ENCODE results near the gene MTFMT.
A peak's percentile ranks its signal among the peaks of the same experiment; 100 is the strongest.

Gene MTFMT

GRCh38 chr15:64987136-64987535, 42.3 kb downstream of the MTFMT start:
- no peak for DNase-seq (ENCODE audit: low read depth)

GRCh38 chr15:64985366-64986033, 43.9 kb downstream of the MTFMT start:
- DNase-seq (ENCODE audit: low read depth) = no peak

GRCh38 chr15:64982472-64982871, 47.0 kb downstream of the MTFMT start:
- DNase-seq (ENCODE audit: low read depth) = peak; percentile 14

- DNase-seq (ENCODE audit: low read depth) = no peak
Observed at GRCh38 chr15:64981812-64982431, 47.5 kb downstream of the MTFMT start.

DNA sequence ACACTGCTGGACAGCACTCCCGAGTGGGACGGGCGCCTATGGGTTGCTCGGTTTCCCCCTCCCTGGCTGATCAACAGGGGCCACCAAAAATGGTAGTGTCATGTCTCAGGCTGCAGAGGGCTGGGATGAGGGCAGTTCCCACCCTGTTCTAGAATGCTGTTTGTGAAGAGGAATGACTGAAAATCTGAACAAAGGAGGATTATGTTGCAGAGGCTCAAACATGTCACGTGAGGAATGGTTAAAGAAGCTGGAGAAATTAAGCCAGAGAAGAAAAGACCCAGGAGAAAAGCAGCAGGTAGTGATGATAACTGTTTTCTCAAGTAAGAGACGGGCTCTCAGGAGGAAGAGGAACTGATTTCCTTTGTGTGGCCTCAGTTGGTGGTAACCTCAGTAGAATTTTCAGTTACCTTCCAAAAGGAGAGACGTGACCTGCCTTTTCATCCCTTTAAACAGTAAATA, 50.2 kb downstream of the MTFMT start:
- DNase-seq (ENCODE audit: low read depth) = no peak

DNA sequence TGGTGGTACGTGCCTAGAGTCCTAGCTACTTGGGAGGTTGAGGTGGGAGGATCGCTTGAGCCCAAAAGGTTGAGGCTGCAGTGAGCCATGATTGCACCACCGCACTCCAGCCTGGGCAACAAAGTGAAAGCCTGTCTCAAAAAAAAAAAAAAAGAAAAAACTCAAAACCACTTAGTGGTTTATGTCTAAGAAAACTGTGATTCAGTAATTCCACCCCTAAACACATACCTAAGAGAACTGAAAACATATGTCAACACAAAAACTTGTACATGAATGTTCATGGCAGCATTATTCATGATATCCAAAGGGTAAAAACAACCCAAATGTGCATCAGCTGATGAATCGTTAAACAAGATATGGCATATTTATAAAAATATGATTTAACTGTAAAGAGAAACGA, 54.0 kb downstream of the MTFMT start:
- DNase-seq (ENCODE audit: low read depth) = no peak

DNA sequence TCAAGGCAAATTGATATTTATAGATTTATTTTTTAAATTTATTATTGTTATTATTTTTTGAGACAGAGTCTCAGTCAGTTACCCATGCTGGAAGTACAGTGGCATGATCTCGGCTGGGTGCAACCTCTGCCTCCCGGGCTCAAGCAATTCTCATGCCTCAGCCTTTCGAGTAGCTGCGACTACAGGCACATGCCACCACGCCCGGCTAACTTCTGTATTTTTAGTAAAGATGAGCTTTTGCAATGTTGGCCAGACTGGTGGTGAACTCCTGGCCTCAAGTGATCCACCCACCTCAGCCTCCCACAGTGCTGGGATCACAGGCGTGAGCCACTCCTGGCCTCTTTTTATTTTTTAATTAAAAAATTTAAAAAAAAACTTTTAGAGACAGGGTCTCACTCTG, 58.7 kb downstream of the MTFMT start:
- no peak for DNase-seq (ENCODE audit: low read depth)

- DNase-seq (ENCODE audit: low read depth) = no peak
Observed at GRCh38 chr15:64969401-64969800, 60.0 kb downstream of the MTFMT start.

GRCh38 chr15:64961013-64961412, 68.4 kb downstream of the MTFMT start:
- DNase-seq (ENCODE audit: low read depth) = no peak

- DNase-seq (ENCODE audit: low read depth) = no peak
Observed at GRCh38 chr15:64960153-64960552, 69.3 kb downstream of the MTFMT start.

DNA sequence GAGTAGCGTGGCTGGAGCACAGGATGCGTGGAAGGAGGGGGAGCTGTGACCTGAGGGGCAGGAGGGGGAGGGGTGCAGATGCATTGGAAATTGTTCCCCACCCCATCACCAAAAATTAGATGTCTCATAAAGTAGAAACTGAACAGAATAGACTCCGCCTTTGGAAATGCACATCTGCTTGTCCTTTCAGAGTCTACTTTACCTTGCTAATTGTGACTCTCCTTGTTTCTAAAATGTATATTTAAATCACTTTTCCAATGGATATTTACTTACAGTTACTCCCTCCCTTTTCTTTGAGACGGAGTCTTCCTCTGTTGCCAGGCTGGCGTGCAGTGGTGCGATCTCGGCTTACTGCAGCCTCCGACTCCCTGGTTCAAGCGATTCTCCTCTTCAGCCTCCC, 70.3 kb downstream of the MTFMT start:
- no peak for DNase-seq (ENCODE audit: low read depth)

DNA sequence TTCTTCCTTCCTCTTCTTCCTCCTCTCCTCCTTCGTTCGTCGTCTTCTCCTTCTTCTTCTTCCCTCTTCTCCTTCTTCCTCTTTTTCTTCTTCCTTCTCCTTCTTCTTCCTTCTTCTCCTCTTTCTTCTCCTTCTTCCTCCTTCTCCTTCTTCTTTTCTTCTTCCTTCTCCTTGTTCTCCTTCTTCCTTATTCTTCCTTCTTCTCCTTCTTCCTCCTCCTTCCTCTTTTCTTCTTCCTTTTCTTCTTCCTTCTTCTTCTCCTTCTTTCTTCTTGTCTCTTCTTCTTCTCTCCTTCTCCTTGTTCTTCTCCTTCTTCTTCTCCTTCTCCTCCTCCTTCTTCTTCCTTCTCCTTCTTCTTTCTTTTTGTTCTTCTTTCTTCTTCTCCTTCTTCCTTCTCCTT, 75.0 kb downstream of the MTFMT start:
- DNase-seq (ENCODE audit: low read depth) = no peak

DNA sequence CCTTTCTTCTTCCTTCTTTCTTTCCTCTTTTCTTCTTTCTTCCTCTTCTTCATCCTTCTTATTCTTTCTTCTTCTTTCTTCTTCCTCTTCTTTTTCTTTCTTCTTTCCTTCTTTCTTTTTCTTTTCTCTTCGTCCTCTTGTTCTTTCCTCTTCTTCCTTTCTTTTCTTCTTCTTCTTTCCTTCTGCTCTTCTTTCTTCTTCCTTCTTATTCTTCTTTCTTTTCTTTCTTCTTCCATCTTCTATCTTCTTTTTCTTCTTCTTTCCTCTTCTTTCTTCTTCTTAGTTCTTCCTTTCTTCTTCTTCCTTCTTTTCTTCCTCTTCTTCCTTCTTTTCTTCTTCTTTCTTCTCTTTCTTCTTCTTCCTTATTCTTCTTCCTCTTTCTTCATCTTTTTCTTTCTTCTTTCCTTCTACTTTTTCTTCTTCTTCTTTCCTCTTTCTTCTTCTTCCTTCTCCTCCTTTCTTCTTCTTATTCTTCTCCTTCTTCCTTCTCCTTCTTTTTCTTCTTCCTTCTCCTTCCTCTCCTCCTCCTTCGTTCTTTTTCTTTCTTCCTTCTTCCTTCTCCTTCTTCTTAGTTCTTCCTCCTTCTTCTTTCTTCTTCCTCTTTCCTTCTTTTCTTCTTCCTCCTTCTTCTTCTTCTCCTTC, 77.5 kb downstream of the MTFMT start:
- DNase-seq (ENCODE audit: low read depth) = no peak

Measured in GM04503 (cell line).